HepG2 (cell line): ENCODE measurements around the gene CAMK1D. TPM values are rescaled to one million over a fixed set of nuclear protein-coding genes. Genes with fewer than 3 reads are reported as not detected.

ENCODE experiments used
- ATAC-seq: fragments of 200-7000 bp; cut with Tn5 transposase; 3 replicates; pipeline ENCODE4 v1.9.1; 2020; ENCODE audit warnings: mild to moderate bottlenecking, moderate library complexity
- BruUV-seq: library from RNA; stranded (reverse); fragments of 400-500 nt; replicated peaks from 2 replicates; lab custom pipeline; 2021; lab: Mats Ljungman, UMichigan
- CTCF ChIA-PET: fragments of 300-600 bp; formaldehyde crosslinking; extraction: SDS; loops from one replicate; lab custom pipeline; 2021; ENCODE audit warnings: low total read pairs, inconsistent platforms, low intra/inter-chr PET ratio; lab: Yijun Ruan, JAX
- POLR2A ChIA-PET: fragments of 350-600 bp; sonication (Branson Sonifier 250); formaldehyde crosslinking; loops from one replicate; lab custom pipeline; 2020; ENCODE audit warnings: antibody characterized with exemption, inconsistent platforms; lab: Yijun Ruan, JAX
- DNase-seq: peaks from one replicate; pipeline ENCODE4 v3.0.0-alpha.2; 2015; ENCODE audit warnings: low spot score
- FAIRE-seq: peaks from 3 replicates; lab custom pipeline; 2011; peaks lifted over from hg19 to GRCh38; lab: Jason Lieb, UNC
- H2AFZ ChIP-seq: one replicate; pipeline ENCODE4 v1.6.1; 2011; ENCODE audit warnings: low read length, inconsistent platforms
- H3K27ac ChIP-seq: fragments of 300-600 bp; 3 replicates; pipeline ENCODE4 v1.8.0; 2011; ENCODE audit warnings: mixed run types, mild to moderate bottlenecking, mixed read lengths, low read length, inconsistent platforms; ENCODE audit not compliant: insufficient read depth; ENCODE audit errors: extremely low read length
- H3K27me3 ChIP-seq, 2 experiments: fragments of 200-600 bp in 1 of 2; 2 replicates in 1 of 2; 3 replicates in 1 of 2; pipeline versions ENCODE4 v1.6.0 to v1.8.0; 2011; ENCODE audit warnings: low read length in 2 of 2, mild to moderate bottlenecking in 2 of 2, moderate library complexity in 2 of 2, inconsistent platforms in 1 of 2; ENCODE audit not compliant: insufficient read depth in 2 of 2, control insufficient read depth in 1 of 2
- H3K36me3 ChIP-seq, 2 experiments: fragments of 200-600 bp in 1 of 2; replicated peaks in 1 of 2; 2 replicates in 1 of 2; 3 replicates in 1 of 2; pipeline versions ENCODE4 v1.5.1 to v1.8.0; 2011; ENCODE audit warnings: low read length in 2 of 2, inconsistent platforms in 1 of 2; ENCODE audit not compliant: insufficient read depth in 2 of 2, control insufficient read depth in 1 of 2
- H3K4me1 ChIP-seq: 2 replicates; pipeline ENCODE4 v1.5.1; 2012; ENCODE audit warnings: low read length, inconsistent platforms; ENCODE audit not compliant: insufficient read depth
- H3K4me2 ChIP-seq: 2 replicates; pipeline ENCODE4 v1.6.0; 2011; ENCODE audit warnings: low read depth, low read length, inconsistent platforms
- H3K4me3 ChIP-seq, 3 experiments: fragments of 200-600 bp in 1 of 3; sonication (generic), shearing (Covaris generic) in 1 of 3; replicated peaks in 1 of 3; 2 replicates each; pipeline ENCODE4 v1.5.1; 2011 to 2016; ENCODE audit warnings: low read length in 3 of 3, inconsistent platforms in 2 of 3, low read depth in 2 of 3, mild to moderate bottlenecking in 2 of 3, control low read depth in 1 of 3, mixed read lengths in 1 of 3; ENCODE audit not compliant: insufficient read depth in 1 of 3
- H3K79me2 ChIP-seq: one replicate; pipeline ENCODE4 v1.6.1; 2011; ENCODE audit warnings: low read length, inconsistent platforms; ENCODE audit not compliant: insufficient read depth
- H3K9ac ChIP-seq: 2 replicates; pipeline ENCODE4 v1.6.0; 2011; ENCODE audit warnings: mild to moderate bottlenecking, low read depth, low read length, inconsistent platforms; ENCODE audit not compliant: insufficient read depth
- H3K9me3 ChIP-seq: 2 replicates; pipeline ENCODE4 v1.5.1; 2012; ENCODE audit warnings: mild to moderate bottlenecking, low read length
- H4K20me1 ChIP-seq: 2 replicates; pipeline ENCODE4 v1.6.0; 2011; ENCODE audit warnings: inconsistent platforms, mild to moderate bottlenecking, low read length, moderate library complexity; ENCODE audit not compliant: insufficient read depth
- CBFB ChIP-seq: sonication (generic); formaldehyde crosslinking; IDR thresholded peaks from 2 replicates; pipeline ENCODE4 v1.4.0; 2020; ENCODE audit warnings: missing genetic modification reagents
- FIP1L1 ChIP-seq: fragments of 200-400 bp; formaldehyde crosslinking; IDR thresholded peaks from 2 replicates; pipeline ENCODE4 v1.6.1; 2018; ENCODE audit warnings: low read depth, mild to moderate bottlenecking, low read length, moderate library complexity, borderline replicate concordance; ENCODE audit not compliant: insufficient read depth
- HCFC1 ChIP-seq: fragments of 150-350 bp; IDR thresholded peaks from 2 replicates; pipeline ENCODE4 v1.6.1; 2014; ENCODE audit warnings: low read depth, low read length
- SOX6 ChIP-seq, 2 experiments: fragments of 450-650 bp in 1 of 2; sonication (generic) in 1 of 2; formaldehyde crosslinking in 1 of 2; IDR thresholded peaks; 2 replicates each; pipeline versions ENCODE4 v1.4.0 to v1.6.1; 2017 to 2020; ENCODE audit warnings: antibody characterized with exemption in 1 of 2, mild to moderate bottlenecking in 1 of 2, missing genetic modification reagents in 1 of 2
- ZNF12 ChIP-seq: sonication (generic); formaldehyde crosslinking; IDR thresholded peaks from 2 replicates; pipeline ENCODE4 v1.5.0; 2020; ENCODE audit warnings: missing genetic modification reagents
- ZNF781 ChIP-seq: sonication (generic); formaldehyde crosslinking; IDR thresholded peaks from 2 replicates; pipeline ENCODE4 v1.5.1; 2020; ENCODE audit warnings: borderline replicate concordance, mild to moderate bottlenecking, missing genetic modification reagents; ENCODE audit errors: not compliant biosample characterization
- WGBS: methylation state at CpG from one replicate; pipeline ENCODE4 v1.1.6; 2017; ENCODE audit warnings: low lambda C conversion rate; 5-methylcytosine and 5-hydroxymethylcytosine counted together
- in situ Hi-C: cut with HindIII; loops from 2 replicates; pipeline ENCODE4 v1.10.0; 2017; ENCODE audit warnings: low pct_unique_long_range_greater_than_20kb; ENCODE audit not compliant: extremely low pct_ligation_motif_present
- intact Hi-C: fragments of 100-400 bp; cut with micrococcal nuclease; formaldehyde crosslinking; loops from one replicate; pipeline ENCODE4 v1.10.0; 2022; ENCODE audit not compliant: unreplicated experiment
- polyA plus RNA-seq, 8 experiments: library from polyadenylated mRNA; depleted of rRNA in 3 of 8; stranded (reverse) in 7 of 8; unstranded in 1 of 8; fragments of >200 nt; fragmentation: Illumina TruSeq in 4 of 8; extraction: Trizol in 4 of 8; gene quantifications; 2 replicates each; pipeline versions ENCODE4 v1.2.1 to v1.2.3, GENCODE V29; 2011 to 2016; ENCODE audit warnings: low read depth in 4 of 8, missing spikeins in 1 of 8, mixed read lengths in 1 of 8; ENCODE audit not compliant: insufficient read depth in 1 of 8
- total RNA-seq, 5 experiments: library from RNA; depleted of rRNA; stranded (reverse); fragments of >200 nt; fragmentation: Illumina TruSeq; extraction: Trizol; gene quantifications; 2 replicates each; pipeline ENCODE4 v1.2.3, GENCODE V29; 2016; ENCODE audit warnings: low read depth in 1 of 5
- TF ChIP-seq, protein P1 (sequence below): sonication (generic); formaldehyde crosslinking; IDR thresholded peaks from 2 replicates; pipeline ENCODE4 v1.4.0; 2020; ENCODE audit warnings: missing genetic modification reagents, borderline replicate concordance
- TF ChIP-seq, protein P2 (sequence below): sonication (generic); formaldehyde crosslinking; IDR thresholded peaks from 2 replicates; pipeline ENCODE4 v1.4.0; 2020; ENCODE audit warnings: mild to moderate bottlenecking, missing genetic modification reagents
- TF ChIP-seq, protein P3 (sequence below): sonication (generic); formaldehyde crosslinking; conservative IDR thresholded peaks from 2 replicates; pipeline ENCODE4 v1.4.0; 2020; ENCODE audit warnings: missing genetic modification reagents
- TF ChIP-seq, protein P4 (sequence below): sonication (generic); formaldehyde crosslinking; IDR thresholded peaks from 2 replicates; pipeline ENCODE4 v1.8.0; 2022; ENCODE audit warnings: mild to moderate bottlenecking, missing genetic modification reagents

The CAMK1D gene
- total and polyA plus RNA-seq, 2 of the 13 experiments (the other 11 are each of a cell fraction or from before 2014, with no cell fraction given): under 0.01 TPM; not detected in 1

DNA sequence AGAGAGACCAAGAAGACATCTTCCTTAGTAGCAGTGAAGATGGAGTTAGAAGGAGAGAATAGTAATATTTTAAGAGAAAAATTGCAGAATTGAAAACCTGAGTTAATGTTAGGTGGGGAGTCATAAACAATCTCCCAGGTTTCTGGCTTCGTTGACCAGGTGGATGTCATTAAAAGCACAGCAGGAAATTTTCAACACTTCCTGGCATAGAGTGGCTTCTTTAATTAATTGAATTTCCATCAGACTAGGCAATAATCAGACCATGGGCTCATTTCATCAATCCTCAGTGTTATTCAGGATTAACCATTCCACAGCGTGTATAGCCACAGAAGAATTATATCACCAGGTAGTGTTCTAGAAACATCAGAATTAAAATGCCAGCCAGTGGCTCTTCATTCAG is 383.9 kb downstream of the CAMK1D start:
- no peak for FAIRE-seq
- ChIA-PET CTCF (no interaction called here), POLR2A (no interaction called here)
- BruUV-seq: no TSS peak
- Histone ChIP-seq H3K4me3 (no peak overlapping the region), H3K9me3 (no peaks in the 10 kb centered on the region), H3K27me3 (peaks cover 5 to 13% of the 10 kb centered on the region in 2 experiments; a peak in 3 of 5 replicates), H3K36me3 (no peaks in the 10 kb centered on the region), H3K4me1 (no peaks in the 10 kb centered on the region), H4K20me1 (no peaks in the 10 kb centered on the region), H3K4me2 (no peak overlapping the region), H3K27ac (no peak overlapping the region), H3K79me2 (no peaks in the 10 kb centered on the region), H3K9ac (no peak overlapping the region), H2AFZ (no peak overlapping the region)
- ATAC-seq: no peak
- TF ChIP-seq HCFC1: no peak
- TF ChIP-seq SOX6 (IDR thresholded peaks at IDR 0.05): no peak
- TF ChIP-seq SOX6 (CRISPR knock-in tag; IDR thresholded peaks at IDR 0.05): no peak
- no peak for TF ChIP-seq CBFB
- TF ChIP-seq FIP1L1: no peak
- TF ChIP-seq ZNF12 (CRISPR knock-in tag): no peak
- no peak for TF ChIP-seq ZNF781 (CRISPR knock-in tag)
- no peak for DNase-seq
- in situ Hi-C loops (no loop called here), intact Hi-C loops (no loop called here)
- 11% methylated on average over 2 of the region's 2 CpGs for WGBS

DNA sequence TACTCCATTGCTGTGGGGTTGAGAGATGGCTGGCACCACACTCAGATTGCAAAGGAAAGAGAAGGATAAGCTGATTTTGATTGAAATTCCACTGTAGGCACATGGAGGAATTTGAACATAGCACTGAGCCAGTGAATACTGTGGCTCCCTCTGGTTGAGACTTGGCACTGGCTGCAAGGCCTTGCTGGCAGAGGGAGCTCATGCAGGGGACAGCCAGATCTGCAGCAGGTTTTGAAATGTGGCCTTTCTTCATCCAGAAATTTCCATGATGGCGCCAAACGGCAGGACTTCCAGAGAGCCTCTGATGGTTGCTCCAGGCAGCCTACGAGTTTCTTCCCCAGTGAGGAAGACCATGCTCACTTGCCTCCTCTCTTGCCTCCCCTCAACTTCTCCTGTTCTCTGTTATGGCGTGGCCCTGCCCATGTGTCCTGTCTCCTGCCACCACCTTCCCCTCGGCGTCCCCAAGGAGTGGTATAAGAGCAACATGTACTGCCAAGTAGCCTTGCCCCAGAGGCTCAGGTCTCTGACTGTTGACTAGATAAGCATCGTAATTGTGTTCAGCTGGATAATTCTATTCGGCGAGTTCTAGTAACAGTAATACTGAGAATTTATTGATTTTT is 386.6 kb downstream of the CAMK1D start:
- CTCF ChIA-PET: no interaction called here

More for the DNA sequence above, 386.6 kb downstream of the CAMK1D start:
- Histone ChIP-seq H3K4me2 (no peak overlapping the region), H3K9me3 (no peaks in the 10 kb centered on the region), H2AFZ (no peak overlapping the region), H4K20me1 (no peaks in the 10 kb centered on the region), H3K27me3 (peaks cover 0 to 1% of the 10 kb centered on the region in 2 experiments; a peak in 3 of 5 replicates), H3K79me2 (no peaks in the 10 kb centered on the region), H3K4me3 (no peak overlapping the region), H3K9ac (no peak overlapping the region), H3K4me1 (no peaks in the 10 kb centered on the region), H3K27ac (no peak overlapping the region), H3K36me3 (no peaks in the 10 kb centered on the region)
- TF ChIP-seq, protein P1, sequence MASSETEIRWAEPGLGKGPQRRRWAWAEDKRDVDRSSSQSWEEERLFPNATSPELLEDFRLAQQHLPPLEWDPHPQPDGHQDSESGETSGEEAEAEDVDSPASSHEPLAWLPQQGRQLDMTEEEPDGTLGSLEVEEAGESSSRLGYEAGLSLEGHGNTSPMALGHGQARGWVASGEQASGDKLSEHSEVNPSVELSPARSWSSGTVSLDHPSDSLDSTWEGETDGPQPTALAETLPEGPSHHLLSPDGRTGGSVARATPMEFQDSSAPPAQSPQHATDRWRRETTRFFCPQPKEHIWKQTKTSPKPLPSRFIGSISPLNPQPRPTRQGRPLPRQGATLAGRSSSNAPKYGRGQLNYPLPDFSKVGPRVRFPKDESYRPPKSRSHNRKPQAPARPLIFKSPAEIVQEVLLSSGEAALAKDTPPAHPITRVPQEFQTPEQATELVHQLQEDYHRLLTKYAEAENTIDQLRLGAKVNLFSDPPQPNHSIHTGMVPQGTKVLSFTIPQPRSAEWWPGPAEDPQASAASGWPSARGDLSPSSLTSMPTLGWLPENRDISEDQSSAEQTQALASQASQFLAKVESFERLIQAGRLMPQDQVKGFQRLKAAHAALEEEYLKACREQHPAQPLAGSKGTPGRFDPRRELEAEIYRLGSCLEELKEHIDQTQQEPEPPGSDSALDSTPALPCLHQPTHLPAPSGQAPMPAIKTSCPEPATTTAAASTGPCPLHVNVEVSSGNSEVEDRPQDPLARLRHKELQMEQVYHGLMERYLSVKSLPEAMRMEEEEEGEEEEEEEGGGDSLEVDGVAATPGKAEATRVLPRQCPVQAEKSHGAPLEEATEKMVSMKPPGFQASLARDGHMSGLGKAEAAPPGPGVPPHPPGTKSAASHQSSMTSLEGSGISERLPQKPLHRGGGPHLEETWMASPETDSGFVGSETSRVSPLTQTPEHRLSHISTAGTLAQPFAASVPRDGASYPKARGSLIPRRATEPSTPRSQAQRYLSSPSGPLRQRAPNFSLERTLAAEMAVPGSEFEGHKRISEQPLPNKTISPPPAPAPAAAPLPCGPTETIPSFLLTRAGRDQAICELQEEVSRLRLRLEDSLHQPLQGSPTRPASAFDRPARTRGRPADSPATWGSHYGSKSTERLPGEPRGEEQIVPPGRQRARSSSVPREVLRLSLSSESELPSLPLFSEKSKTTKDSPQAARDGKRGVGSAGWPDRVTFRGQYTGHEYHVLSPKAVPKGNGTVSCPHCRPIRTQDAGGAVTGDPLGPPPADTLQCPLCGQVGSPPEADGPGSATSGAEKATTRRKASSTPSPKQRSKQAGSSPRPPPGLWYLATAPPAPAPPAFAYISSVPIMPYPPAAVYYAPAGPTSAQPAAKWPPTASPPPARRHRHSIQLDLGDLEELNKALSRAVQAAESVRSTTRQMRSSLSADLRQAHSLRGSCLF (CRISPR knock-in tag): no peak
- TF ChIP-seq, protein P2, sequence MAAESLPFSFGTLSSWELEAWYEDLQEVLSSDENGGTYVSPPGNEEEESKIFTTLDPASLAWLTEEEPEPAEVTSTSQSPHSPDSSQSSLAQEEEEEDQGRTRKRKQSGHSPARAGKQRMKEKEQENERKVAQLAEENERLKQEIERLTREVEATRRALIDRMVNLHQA (CRISPR knock-in tag): no peak
- TF ChIP-seq, protein P3, sequence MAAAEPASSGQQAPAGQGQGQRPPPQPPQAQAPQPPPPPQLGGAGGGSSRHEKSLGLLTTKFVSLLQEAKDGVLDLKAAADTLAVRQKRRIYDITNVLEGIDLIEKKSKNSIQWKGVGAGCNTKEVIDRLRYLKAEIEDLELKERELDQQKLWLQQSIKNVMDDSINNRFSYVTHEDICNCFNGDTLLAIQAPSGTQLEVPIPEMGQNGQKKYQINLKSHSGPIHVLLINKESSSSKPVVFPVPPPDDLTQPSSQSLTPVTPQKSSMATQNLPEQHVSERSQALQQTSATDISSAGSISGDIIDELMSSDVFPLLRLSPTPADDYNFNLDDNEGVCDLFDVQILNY (CRISPR knock-in tag): no peak
- TF ChIP-seq, protein P4, sequence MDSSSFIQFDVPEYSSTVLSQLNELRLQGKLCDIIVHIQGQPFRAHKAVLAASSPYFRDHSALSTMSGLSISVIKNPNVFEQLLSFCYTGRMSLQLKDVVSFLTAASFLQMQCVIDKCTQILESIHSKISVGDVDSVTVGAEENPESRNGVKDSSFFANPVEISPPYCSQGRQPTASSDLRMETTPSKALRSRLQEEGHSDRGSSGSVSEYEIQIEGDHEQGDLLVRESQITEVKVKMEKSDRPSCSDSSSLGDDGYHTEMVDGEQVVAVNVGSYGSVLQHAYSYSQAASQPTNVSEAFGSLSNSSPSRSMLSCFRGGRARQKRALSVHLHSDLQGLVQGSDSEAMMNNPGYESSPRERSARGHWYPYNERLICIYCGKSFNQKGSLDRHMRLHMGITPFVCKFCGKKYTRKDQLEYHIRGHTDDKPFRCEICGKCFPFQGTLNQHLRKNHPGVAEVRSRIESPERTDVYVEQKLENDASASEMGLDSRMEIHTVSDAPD (CRISPR knock-in tag): no peak
- DNase-seq: no peak
- in situ Hi-C loops (no loop called here), intact Hi-C loops (no loop called here)
- POLR2A ChIA-PET: no interaction called here
- FAIRE-seq: no peak
- no TSS peak for BruUV-seq
- no peak for ATAC-seq
- 36% methylated on average over 9 of the region's 9 CpGs for WGBS
